Omental fat pad (tissue), 4 donors: Measurements from ENCODE around the gene GPR108. TPM values are rescaled to one million over a fixed set of nuclear protein-coding genes. Genes with fewer than 3 reads are reported as not detected.

Source experiments
- ATAC-seq: fragments of 150-250 bp; one replicate; pipeline ENCODE4 v1.9.1; 2016; ENCODE audit warnings: mild to moderate bottlenecking, moderate library complexity; ENCODE audit not compliant: low FRiP score
- DNase-seq: peaks from one replicate; pipeline ENCODE4 v3.0.0-alpha.2; 2019; ENCODE audit warnings: low spot score
- total RNA-seq, 4 donors: library from RNA; depleted of rRNA; stranded (reverse); fragments of >200 nt; gene quantifications; one replicate each; pipeline ENCODE4 v1.1.0, GENCODE V29; 2016
- TF ChIP-seq, protein P1 (sequence below), 3 donors: fragments of 450-650 bp; IDR thresholded peaks; one replicate each; pipeline ENCODE4 v1.5.1; 2016 to 2017; ENCODE audit warnings: antibody characterized with exemption in 3 of 3, mild to moderate bottlenecking in 3 of 3, moderate library complexity in 2 of 3

Gene GPR108
- total RNA-seq, 4 donors from 2014 or later = 34.5 to 68.4 (median 62.0) TPM

DNA sequence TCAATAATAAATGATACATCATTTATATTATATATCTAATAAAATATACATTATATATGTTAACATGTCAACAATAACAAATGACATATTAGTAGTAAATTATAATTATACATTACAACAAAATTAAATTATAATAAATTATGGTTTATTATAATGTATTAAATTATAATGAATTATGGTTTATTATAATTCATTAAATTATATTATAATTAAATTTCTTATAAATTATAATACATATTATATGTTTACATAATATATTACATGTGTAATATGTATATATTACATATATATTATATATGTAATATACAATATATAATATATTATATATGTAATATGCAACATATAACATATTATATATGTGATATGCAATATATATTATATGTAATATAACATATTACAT lies 37.4 kb downstream of the GPR108 start:
- TF ChIP-seq, protein P1, sequence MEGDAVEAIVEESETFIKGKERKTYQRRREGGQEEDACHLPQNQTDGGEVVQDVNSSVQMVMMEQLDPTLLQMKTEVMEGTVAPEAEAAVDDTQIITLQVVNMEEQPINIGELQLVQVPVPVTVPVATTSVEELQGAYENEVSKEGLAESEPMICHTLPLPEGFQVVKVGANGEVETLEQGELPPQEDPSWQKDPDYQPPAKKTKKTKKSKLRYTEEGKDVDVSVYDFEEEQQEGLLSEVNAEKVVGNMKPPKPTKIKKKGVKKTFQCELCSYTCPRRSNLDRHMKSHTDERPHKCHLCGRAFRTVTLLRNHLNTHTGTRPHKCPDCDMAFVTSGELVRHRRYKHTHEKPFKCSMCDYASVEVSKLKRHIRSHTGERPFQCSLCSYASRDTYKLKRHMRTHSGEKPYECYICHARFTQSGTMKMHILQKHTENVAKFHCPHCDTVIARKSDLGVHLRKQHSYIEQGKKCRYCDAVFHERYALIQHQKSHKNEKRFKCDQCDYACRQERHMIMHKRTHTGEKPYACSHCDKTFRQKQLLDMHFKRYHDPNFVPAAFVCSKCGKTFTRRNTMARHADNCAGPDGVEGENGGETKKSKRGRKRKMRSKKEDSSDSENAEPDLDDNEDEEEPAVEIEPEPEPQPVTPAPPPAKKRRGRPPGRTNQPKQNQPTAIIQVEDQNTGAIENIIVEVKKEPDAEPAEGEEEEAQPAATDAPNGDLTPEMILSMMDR (IDR thresholded peaks at IDR 0.05) = no peak
- ATAC-seq (no peak), DNase-seq (no peak)

DNA sequence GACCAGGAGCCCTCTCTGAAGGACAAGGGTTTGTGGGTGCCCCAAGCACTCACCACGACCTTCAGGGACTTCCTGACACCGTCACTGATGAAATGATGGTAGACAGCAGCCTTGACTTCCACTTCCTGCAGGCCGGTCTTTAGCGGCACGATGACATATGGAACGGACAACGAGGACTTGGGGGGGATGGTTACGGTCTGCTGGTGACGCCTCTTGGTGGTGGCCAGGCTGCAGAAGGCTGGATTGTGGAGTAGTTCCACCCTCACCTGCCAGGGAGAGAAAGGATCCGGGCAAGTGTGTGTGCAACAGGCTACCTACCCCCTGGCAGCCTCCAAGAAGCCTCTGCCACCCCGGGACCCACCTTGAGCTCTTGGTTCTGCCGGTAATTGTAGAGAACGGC lies 40.1 kb downstream of the GPR108 start:
- ATAC-seq (no peak), DNase-seq (no peak)
- TF ChIP-seq, protein P1 (IDR thresholded peaks at IDR 0.05) = no peak

DNA sequence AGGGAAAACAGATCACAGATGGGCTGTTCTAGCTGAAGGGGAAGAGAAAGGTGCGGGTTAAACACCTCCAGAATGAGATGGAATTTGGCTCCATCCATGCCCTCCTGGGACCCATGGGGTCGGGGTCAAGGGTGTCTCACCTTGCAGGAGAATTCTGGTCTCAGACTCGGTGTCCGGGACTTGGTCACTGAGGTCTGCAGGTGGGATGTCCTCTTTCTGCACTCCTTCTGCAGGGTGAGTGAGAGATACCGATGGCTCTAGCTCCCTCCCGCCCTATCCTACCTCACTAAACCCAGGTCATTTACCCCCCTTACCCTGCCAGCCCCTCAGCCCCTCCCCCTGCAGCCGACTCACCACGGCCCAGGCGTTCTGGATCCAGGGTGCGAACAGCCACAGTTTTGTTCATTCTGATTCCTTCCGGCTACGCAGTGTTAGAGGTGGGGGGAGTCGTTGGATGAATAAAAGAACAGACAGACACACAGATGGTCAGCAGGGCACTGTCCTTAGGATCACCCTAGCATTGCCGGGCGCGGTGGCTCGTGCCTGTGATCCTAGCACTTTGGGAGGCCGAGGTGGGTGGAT lies 41.0 kb downstream of the GPR108 start:
- ATAC-seq = no peak

DNA sequence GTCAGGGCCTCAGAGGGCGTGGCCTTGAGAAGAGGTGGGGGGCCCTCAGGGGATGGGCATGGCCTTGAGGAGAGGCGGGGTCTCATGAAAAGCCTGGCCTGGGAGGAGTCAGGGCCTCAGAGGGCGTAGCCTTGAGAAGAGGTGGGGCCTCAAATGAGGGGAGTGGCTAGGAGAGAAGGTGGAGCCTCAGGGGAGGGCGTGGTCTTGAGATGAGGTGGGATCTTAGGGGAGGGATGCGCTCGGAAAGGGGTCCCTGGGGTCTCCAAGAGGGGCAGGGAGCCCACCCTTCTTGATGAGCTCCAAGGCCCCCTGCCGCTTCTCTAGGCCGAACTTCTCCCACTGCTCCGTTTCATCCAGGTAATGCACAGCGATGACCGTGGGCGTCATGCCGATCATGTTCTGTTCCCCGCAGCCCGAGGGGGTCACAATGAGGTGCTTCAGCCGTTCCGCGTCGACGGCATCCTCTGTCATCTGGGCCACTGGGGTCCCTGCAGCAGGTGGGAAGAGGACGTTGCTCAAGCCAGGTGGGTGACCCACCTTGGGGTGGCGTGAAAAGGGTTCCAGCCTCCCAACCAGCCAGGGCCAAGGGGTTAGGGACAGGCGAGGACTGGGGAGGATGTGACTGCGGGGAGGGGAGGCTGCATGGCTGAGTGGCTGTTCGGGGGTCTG lies 43.1 kb downstream of the GPR108 start:
- ATAC-seq (peak; percentile 69), DNase-seq (no peak)
- TF ChIP-seq, protein P1 (IDR thresholded peaks at IDR 0.05) = no peak

More for the DNA sequence above, 41.0 kb downstream of the GPR108 start:
- DNase-seq = no peak
- TF ChIP-seq, protein P1 (IDR thresholded peaks at IDR 0.05) = no peak

DNA sequence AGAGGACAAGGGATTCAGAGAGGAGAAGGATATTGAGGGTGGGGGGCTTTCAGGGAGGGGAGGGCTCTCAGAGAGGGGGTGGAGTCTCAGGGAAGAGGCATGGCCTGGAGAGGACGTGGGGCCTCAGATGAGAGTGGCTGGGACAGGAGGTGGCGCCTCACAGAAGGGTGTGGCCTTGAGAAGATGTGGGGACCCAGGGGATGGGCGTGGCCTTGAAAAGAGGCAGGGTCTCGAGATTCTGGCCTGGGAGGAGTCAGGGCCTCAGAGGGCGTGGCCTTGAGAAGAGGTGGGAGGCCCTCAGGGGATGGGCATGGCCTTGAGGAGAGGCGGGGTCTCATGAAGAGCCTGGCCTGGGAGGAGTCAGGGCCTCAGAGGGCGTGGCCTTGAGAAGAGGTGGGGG lies 43.7 kb downstream of the GPR108 start:
- ATAC-seq (no peak), DNase-seq (no peak)
- TF ChIP-seq, protein P1 (IDR thresholded peaks at IDR 0.05) = no peak

DNA sequence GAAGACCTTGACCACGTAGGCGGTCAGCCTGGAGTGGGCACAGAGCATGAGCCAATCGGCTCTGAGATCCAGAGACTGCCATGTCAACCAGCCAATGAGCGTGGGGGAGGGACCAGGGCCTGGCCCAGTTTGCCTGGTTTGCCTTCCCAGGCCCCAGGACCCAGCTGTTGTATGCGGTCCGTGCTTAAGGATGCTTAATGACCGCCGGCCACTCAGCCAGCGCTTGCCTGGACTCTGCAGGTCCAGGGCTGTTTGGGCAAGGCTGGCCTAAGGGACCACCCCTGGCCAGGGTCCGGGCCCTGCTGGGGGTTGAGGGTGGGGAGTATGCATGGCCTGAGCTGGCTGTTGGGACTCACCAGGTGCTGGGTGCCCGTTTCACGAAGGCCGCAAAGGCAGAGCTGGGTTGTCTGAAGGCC lies 44.3 kb downstream of the GPR108 start:
- DNase-seq (no peak), ATAC-seq (peak; percentile 14)
- TF ChIP-seq, protein P1 (IDR thresholded peaks at IDR 0.05) = no peak

DNA sequence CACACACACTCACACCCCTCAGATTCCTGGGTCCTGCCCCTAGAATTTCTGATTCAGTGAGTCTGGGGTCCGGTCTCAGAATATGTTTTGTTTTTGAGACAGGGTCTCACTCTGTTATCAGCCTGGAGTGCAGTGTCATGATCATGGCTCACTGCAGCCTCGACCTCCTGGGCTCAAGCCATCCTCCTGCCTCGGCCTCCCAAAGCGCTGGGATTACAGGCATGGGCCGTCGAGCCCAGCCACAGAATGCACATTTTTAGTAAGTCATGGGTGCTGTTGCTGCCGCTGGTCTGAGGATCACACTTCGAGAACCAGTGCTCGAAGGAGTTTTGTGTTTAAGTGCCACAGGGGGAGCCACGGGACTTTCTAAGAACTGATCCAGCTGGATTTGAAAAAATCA lies 45.4 kb downstream of the GPR108 start:
- DNase-seq = no peak
- TF ChIP-seq, protein P1 (IDR thresholded peaks at IDR 0.05) = no peak
- ATAC-seq = no peak
